ENCODE measurements around the gene CXorf49B. TPM values are rescaled to one million over a fixed set of nuclear protein-coding genes. Genes with fewer than 3 reads are reported as not detected.

Gene CXorf49B
- not detected in 5 replicates for total RNA-seq (2022; extraction: Qiagen RNA extraction; ENCODE audit: low read depth)

GRCh38 chrX:71763049-71763448, at the start of gene CXorf49B:
Gene CXorf49B (plus strand): TSS chrX:71763349. CDS start chrX:71763424, 75 bp downstream.

DNA sequence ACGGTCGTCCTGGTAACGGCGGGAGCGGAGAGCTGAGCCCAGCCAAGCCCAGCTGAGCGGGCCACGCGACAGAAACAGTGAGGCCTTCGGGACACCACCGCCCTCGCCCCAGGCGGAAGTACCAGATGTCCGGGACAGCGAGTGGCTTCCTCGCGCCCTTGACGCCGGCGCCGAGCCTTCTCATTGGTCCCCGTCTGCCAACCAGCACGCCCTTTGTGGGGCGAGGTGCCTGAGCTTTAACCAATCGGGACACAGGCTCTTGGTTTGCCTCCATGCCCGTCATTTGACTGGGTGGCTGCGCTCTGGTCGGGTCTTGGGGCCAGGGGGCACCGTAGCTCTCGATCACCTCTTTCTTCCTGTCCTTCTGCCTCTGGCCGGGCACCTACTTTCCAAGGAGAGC, 45.0 kb upstream of the CXorf49B start, which contains the start of gene CXorf49:
Gene CXorf49, minus strand, starts transcription at position 101 of the 400 bp plus-strand sequence. CDS start 134 bp downstream, outside the sequence.

Other genes starting within 250 kb of the CXorf49B start
- 22.7 to 43.8 TPM (median 36.7 TPM) in 5 replicates for gene OGT, start 230.2 kb upstream of the CXorf49B start, total RNA-seq (2022; extraction: Qiagen RNA extraction; ENCODE audit: low read depth)
- 0.88 to 1.9 TPM (median 1.5 TPM) in 5 replicates for gene GCNA, start 184.9 kb upstream of the CXorf49B start, total RNA-seq (2022; extraction: Qiagen RNA extraction; ENCODE audit: low read depth)
- 0.09 to 0.19 TPM in 2 of 5 replicates, not detected in the others for gene CXCR3, start 144.8 kb upstream of the CXorf49B start, total RNA-seq (2022; extraction: Qiagen RNA extraction; ENCODE audit: low read depth)
- not detected in 5 replicates for gene CXorf49, start 45.1 kb upstream of the CXorf49B start, total RNA-seq (2022; extraction: Qiagen RNA extraction; ENCODE audit: low read depth)
- 0.22 to 0.45 TPM (median 0.32 TPM) in 5 replicates for gene NHSL2, start 147.5 kb downstream of the CXorf49B start, total RNA-seq (2022; extraction: Qiagen RNA extraction; ENCODE audit: low read depth)